ENCODE measurements around the gene CSNK2A2.
A peak's percentile ranks its signal among the peaks of the same experiment; 100 is the strongest.

Gene CSNK2A2

GRCh38 chr16:58129097-58129936, 68.6 kb downstream of the CSNK2A2 start, which contains the start of gene CFAP20:
Gene CFAP20 (minus strand): TSS chr16:58129381. CDS start chr16:58129115, 266 bp downstream.
- DNase-seq = peak; percentile 93

GRCh38 chr16:58128711-58129096, 69.2 kb downstream of the CSNK2A2 start:
- peak; percentile 50 for DNase-seq

- DNase-seq = no peak
These were observed 69.7 kb downstream of the CSNK2A2 start for GRCh38 chr16:58128181-58128631.

- DNase-seq = no peak
These were observed 70.3 kb downstream of the CSNK2A2 start for GRCh38 chr16:58127634-58128033.

GRCh38 chr16:58127033-58127556, 70.8 kb downstream of the CSNK2A2 start:
- no peak for DNase-seq

- no peak for DNase-seq
These were observed 71.4 kb downstream of the CSNK2A2 start for GRCh38 chr16:58126451-58126961.

GRCh38 chr16:58125781-58126335, 72.0 kb downstream of the CSNK2A2 start:
- DNase-seq = no peak

- no peak for DNase-seq
These were observed 72.9 kb downstream of the CSNK2A2 start for GRCh38 chr16:58125041-58125440.

GRCh38 chr16:58124601-58124915, 73.3 kb downstream of the CSNK2A2 start:
- DNase-seq = no peak

- DNase-seq = no peak
These were observed 73.9 kb downstream of the CSNK2A2 start for GRCh38 chr16:58123896-58124600.

- no peak for DNase-seq
These were observed 76.8 kb downstream of the CSNK2A2 start for GRCh38 chr16:58121132-58121531.

- no peak for DNase-seq
These were observed 77.7 kb downstream of the CSNK2A2 start for GRCh38 chr16:58120234-58120633.

- no peak for DNase-seq
These were observed 78.4 kb downstream of the CSNK2A2 start for GRCh38 chr16:58119509-58119845.

GRCh38 chr16:58118801-58119508, 79.0 kb downstream of the CSNK2A2 start:
- no peak for DNase-seq

- DNase-seq = no peak
These were observed 81.4 kb downstream of the CSNK2A2 start for GRCh38 chr16:58116529-58116928.

GRCh38 chr16:58116081-58116480, 81.8 kb downstream of the CSNK2A2 start:
- DNase-seq = no peak

- no peak for DNase-seq
These were observed 82.8 kb downstream of the CSNK2A2 start for GRCh38 chr16:58114827-58115825.

GRCh38 chr16:58111302-58111627, 86.6 kb downstream of the CSNK2A2 start:
- DNase-seq = no peak

GRCh38 chr16:58110571-58111301, 87.2 kb downstream of the CSNK2A2 start:
- DNase-seq = no peak

- no peak for DNase-seq
These were observed 88.0 kb downstream of the CSNK2A2 start for GRCh38 chr16:58109881-58110280.

GRCh38 chr16:58109330-58109729, 88.6 kb downstream of the CSNK2A2 start:
- DNase-seq = no peak

Measured in NK-92 treated with Interleukin-12 subunit alpha and Interleukin-12 subunit beta, amount 100 ng/mL, for 24 hours (cell line).